ENCODE data around the gene CFAP43.

The CFAP43 gene

DNA sequence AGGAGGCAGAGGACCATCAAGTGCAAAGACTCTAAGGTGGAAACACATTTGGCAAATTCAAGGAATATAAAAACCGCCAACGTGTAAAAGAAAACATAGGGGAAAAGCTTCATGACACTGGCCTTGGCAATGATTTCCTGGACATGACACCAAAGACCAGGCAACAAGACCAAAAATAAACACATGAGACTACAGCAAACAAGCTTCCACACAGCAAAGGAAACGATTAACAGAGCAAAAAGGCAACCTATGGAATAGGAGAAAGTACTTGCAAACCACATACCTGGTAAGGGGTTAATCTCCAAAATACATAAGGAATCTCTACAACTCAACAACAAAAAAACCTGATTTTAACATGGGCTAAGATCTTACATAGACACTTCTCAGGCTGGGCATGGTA, 26.0 kb upstream of the CFAP43 start:
- in situ Hi-C loops (cut with HindIII; ENCODE audit: low sequenced_read_pairs), result no loop called here

GRCh38 chr10:104257235-104257634, 25.1 kb upstream of the CFAP43 start:
- in situ Hi-C loops (cut with HindIII; ENCODE audit: low sequenced_read_pairs), result no loop called here

- in situ Hi-C loops (cut with HindIII; ENCODE audit: low sequenced_read_pairs), result no loop called here
These were observed 24.3 kb upstream of the CFAP43 start for GRCh38 chr10:104256335-104256961.

DNA sequence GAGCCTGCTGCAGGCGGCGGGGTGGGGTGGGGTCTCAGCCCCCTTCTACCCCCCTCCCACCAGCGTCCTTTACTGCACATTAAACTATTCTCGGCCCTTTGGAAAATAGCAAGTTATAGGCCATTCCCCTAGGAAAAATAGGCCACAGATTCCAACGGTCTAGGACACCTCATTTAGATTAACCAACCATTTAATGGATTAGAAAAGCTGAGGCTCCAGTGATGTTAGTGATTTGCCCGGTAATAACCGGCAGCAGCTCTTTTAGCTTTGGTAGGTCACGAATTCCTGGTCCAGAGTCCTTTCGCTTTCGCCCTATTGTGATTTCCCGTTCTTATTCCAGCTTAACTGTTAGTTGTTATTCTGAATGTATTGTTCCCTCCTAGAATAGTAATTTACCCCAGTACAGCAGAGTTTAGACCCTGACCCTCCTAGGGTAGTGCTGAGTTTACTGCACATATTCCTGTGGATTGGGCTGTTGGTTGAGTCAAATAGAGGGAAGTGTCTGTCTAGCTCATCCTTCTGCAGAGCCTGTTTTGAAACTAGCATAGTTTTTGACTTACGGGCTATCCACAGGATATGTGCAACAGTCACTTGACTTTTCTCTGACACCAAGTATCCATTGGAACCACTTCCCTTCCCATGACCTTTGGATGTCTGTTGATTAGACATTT, 23.3 kb upstream of the CFAP43 start:
- in situ Hi-C loops (cut with HindIII; ENCODE audit: low sequenced_read_pairs), result no loop called here

DNA sequence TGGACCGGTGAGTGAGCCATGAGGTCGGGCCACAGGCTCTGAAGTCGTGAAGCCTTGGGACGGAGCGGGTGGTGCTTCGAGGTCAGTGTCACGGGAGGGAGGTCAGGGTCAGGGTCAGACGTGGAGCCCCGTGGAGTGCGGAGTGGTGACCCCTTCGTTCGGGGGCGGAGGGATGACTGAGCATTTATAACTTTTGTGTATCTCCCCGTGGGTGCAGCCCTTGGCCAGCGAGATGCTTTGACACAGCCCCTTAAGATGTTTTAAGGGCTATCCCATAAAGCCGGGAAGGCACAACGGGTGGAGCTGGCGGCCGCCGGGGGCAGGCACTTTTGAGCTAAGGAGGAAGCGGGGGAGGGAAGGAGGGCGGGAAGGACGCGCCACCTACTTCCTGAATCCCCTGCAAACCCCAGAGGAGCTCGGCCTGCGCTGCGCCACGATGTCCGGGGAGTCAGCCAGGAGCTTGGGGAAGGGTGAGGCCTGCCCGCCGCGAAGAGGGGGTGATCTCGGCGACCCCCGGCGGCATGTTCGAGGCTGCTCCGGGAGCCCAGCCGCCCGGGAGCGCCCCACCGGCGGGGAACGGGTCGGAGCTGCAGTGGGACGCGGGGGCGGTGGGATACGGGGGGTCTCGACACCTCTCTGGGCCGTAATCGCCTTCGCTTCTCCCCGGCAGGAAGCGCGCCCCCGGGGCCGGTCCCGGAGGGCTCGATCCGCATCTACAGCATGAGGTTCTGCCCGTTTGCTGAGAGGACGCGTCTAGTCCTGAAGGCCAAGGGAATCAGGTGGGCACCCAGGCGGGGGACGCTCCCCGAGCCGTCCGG, 22.5 kb upstream of the CFAP43 start, which contains the start of gene GSTO1:
TSS of gene GSTO1 (plus strand) at position 400 of the 818 bp plus-strand sequence. CDS start at position 437, 37 bp downstream.
- in situ Hi-C loops (cut with HindIII; ENCODE audit: low sequenced_read_pairs), result no loop called here

DNA sequence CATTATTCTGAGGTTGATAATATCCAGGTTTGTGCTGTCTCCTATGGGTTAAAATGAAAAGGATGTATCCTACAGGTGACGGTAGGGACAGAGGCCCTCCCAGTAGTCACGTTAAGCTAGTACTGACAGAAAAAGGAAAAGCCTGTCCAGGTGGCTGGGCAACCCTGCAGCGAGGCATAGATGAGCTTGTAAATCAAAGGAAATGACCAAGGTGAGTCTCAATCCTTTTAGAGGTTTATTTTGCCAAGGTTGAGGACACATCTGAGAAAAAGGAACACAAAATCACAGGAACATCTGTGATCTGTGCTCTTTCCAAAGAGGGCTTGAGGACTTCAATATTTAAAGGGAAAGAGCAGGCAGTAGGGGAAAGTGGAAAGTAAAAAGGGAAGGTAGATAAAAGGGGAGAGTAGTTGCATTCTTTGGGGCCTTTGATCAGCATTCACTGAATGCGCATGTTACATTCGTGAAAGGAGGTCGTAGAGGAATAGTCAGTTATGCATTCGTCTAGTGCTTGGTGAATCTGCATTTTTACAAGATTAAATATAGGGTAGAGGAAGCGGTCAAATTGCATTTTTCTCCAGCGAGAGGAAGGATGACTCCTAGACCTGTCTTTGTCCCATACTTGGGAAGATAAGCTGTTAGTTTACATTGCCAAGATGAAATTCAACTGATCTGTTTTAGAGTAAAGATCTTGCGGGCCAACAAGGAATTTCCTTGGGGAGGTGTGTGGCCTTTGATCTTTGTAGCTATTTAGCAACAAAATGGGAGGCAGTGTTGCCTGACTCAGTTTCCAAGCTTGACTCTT, 21.6 kb upstream of the CFAP43 start:
- in situ Hi-C loops (cut with HindIII; ENCODE audit: low sequenced_read_pairs), result no loop called here

DNA sequence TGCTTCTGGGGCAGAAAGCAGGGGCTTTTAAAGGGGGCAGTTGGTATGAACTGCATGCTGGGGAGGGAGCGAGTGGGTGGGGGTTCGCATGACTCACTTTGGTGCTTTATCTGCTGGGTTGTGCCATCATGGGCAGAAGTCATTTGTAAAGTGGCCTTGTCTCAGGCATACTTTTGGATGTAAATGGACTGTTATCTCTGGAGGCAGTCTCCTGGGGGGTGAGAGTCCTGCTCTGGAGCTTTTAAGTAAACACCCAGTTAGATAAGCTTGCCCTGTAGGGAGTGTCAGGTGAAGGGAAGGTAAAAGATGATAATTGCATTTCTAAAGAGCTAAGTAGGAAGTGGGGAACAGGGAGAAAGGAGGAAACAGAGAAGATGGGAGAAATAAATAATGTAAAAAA, 20.9 kb upstream of the CFAP43 start:
- in situ Hi-C loops (cut with HindIII; ENCODE audit: low sequenced_read_pairs), result no loop called here

DNA sequence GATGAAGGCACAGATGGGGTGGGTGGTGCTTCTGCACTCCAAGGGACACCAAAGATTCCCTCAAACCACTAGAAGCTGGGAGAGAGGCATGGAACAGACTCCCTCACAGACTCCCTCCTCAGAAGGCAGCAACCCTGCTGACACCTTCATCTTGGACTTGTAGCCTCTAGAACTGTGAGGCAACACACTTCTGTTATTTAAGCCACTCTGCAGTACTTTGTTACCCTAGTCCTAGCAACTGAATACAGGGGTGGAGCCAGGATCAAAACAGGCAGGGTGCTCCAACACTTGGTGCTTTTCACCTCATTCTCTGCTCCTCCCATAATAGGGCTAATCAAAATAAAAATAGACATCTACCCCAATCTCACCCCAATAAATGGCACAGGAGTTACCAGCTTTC, 20.2 kb upstream of the CFAP43 start:
- in situ Hi-C loops (cut with HindIII; ENCODE audit: low sequenced_read_pairs), result no loop called here

DNA sequence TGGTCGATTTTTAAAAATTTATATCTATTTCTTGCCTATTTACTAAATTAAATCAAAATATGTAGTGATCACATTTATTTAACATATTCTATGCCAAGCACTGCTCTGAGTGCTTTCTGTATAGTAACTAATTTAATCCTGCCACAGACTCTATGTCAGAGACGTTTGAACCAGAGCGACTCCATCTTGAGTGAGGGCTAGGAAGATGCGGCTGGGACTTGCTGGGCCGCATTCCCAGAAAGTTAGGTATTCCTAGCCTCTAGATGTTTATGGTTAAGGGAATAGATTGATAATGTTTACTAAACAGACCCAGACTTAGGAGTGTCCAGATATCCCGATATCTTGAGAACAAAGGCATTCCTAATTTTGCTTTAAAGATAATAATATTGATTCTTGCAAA, 19.3 kb upstream of the CFAP43 start:
- in situ Hi-C loops (cut with HindIII; ENCODE audit: low sequenced_read_pairs), result no loop called here

- in situ Hi-C loops (cut with HindIII; ENCODE audit: low sequenced_read_pairs), result no loop called here
These were observed 18.2 kb upstream of the CFAP43 start for GRCh38 chr10:104250371-104250770.

- in situ Hi-C loops (cut with HindIII; ENCODE audit: low sequenced_read_pairs), result loop anchor here (25.0 kb wide), 1 partner anchor 112 kb away; no protein-coding TSS in a partner anchor
These were observed 16.8 kb upstream of the CFAP43 start for GRCh38 chr10:104248931-104249330.

GRCh38 chr10:104247513-104248146, 15.5 kb upstream of the CFAP43 start:
- in situ Hi-C loops (cut with HindIII; ENCODE audit: low sequenced_read_pairs), result loop anchor here (25.0 kb wide), 1 partner anchor 110 kb away; no protein-coding TSS in a partner anchor

DNA sequence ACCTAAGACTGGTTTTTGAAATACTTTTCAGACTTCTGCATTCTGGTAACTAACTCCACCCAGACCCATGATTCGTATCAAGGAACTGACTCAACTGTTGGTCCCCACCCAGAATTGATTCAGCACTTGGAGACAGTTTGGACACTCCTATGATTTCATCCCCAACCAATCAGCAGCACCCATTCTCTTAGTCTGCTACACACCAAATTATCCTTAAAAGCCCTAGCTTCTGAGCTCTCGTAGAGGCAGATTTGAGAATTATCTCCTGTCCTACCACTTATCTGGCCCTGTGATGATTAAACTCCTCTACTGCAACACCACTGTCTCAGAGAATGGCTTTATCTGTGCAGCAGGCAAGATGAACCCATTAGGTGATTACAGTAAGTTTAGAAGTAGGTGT, 14.8 kb upstream of the CFAP43 start:
- in situ Hi-C loops (cut with HindIII; ENCODE audit: low sequenced_read_pairs), result loop anchor here (25.0 kb wide), 1 partner anchor 110 kb away; no protein-coding TSS in a partner anchor

- in situ Hi-C loops (cut with HindIII; ENCODE audit: low sequenced_read_pairs), result loop anchor here (25.0 kb wide), 1 partner anchor 108 kb away; no protein-coding TSS in a partner anchor
These were observed 13.0 kb upstream of the CFAP43 start for GRCh38 chr10:104245066-104245632.

DNA sequence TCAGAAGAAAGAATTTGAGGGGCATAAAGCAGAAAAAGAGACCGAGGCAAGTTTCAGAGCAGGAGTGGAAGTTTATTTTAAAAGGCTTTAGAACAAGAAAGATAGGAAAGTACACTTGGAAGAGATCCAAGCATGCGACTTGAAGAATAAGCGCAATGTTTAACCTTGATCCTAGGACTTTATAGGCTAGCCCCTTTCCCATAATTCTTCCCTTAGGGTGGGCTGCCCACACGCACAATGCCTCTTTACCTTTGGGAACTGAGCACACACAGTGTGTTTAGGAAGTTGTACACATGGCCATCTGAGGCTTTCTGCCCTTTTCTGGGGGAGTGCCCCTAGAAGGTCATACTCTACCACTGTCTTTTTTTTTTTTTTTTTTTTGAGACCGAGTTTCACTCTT, 11.3 kb upstream of the CFAP43 start:
- in situ Hi-C loops (cut with HindIII; ENCODE audit: low sequenced_read_pairs), result loop anchor here (25.0 kb wide), 1 partner anchor 106 kb away; no protein-coding TSS in a partner anchor

GRCh38 chr10:104243009-104243408, 10.8 kb upstream of the CFAP43 start:
- in situ Hi-C loops (cut with HindIII; ENCODE audit: low sequenced_read_pairs), result loop anchor here (25.0 kb wide), 1 partner anchor 106 kb away; no protein-coding TSS in a partner anchor

DNA sequence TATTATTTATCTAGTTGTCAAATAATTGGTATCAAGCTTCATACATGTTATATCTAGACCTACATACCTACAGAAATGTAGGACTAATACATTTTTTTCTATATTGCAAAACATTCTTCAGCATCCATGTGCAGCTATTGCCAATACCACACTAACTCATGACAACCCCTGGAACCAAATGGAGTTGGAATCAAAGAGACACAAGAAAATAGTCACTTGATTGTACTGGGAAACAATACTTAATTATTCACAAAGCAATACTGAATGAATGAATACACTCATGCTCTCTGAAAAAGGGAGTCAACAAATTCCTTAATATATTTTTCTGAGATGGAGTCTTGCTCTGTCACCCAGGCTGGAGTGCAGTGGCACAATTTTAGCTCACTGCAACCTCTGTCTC, 10.4 kb upstream of the CFAP43 start:
- in situ Hi-C loops (cut with HindIII; ENCODE audit: low sequenced_read_pairs), result loop anchor here (25.0 kb wide), 1 partner anchor 105 kb away; no protein-coding TSS in a partner anchor

DNA sequence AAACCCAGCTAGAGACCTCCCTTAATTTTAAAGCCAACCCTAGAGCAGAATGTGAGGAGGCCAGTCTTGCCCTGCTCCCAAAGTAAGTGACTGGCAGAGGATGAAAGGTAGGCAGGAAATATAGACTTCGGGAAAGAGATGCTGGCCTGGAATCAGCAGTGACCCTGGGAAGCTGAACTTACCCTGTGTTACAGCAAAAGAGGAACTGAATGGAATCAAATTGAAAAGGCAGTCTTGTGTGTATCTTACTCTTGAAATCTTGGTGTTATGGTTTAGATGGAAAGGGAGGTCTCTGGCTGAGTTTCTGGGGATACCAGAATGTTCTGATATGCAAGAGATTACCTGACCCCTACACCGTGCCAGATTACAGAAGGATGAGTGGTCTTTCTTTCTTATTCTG, 7.9 kb upstream of the CFAP43 start:
- in situ Hi-C loops (cut with HindIII; ENCODE audit: low sequenced_read_pairs), result loop anchor here (25.0 kb wide), 1 partner anchor 103 kb away; no protein-coding TSS in a partner anchor

DNA sequence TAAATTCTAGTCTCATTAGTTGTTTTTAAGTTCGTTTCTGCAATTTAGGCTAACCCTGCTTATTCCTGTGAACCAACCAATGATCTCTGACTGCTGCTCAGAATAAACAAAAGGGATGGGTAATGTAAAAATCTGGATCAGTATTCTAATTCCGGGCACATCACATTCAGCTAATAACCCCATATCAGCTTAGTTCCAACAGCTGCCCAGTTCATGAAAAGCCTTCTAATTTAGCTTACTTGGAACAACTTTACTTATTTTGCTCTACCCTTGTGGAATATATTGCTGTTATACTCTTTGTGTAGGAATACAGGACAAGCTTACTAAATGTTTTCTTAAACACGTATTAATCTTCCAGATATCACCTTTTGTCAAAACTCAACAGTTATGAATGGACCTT, 3.6 kb upstream of the CFAP43 start:
- in situ Hi-C loops (cut with HindIII; ENCODE audit: low sequenced_read_pairs), result loop anchor here (25.0 kb wide), 1 partner anchor 98 kb away; no protein-coding TSS in a partner anchor
